CD4-positive, alpha-beta T cell (primary cell): ENCODE results near the gene MRPL54. TPM values are rescaled to one million over a fixed set of nuclear protein-coding genes. Genes with fewer than 3 reads are reported as not detected.

Experiments used
- ATAC-seq: fragments of 200-7000 bp; cut with Tn5 transposase; one replicate; pipeline ENCODE4 v1.10.0; 2022; ENCODE audit warnings: mild to moderate bottlenecking; ENCODE audit not compliant: poor library complexity
- CTCF ChIA-PET: fragments of 350-600 bp; sonication (Branson Sonifier 250); formaldehyde crosslinking; loops from one replicate; lab custom pipeline; 2021; ENCODE audit warnings: antibody characterized with exemption, inconsistent platforms; lab: Charles Lee
- POLR2A ChIA-PET: fragments of 350-600 bp; sonication (Branson Sonifier 250); formaldehyde crosslinking; loops from one replicate; lab custom pipeline; 2021; ENCODE audit warnings: antibody characterized with exemption, inconsistent platforms; lab: Charles Lee
- DNase-seq, 14 experiments: peaks; one replicate each; pipeline ENCODE4 v3.0.0-alpha.2; 2013 to 2020; ENCODE audit warnings: mixed read lengths in 2 of 14
- H3K27ac ChIP-seq, 2 donors: one replicate each; pipeline versions ENCODE4 v1.5.1 to v1.7.0; 2013; ENCODE audit warnings: low read length in 2 of 2, low read depth in 1 of 2, mild to moderate bottlenecking in 1 of 2
- H3K27me3 ChIP-seq, 2 experiments: 1 replicate in 1 of 2; 2 replicates in 1 of 2; pipeline versions ENCODE4 v1.6.1 to v1.7.0; 2013; ENCODE audit warnings: low read length in 2 of 2, control low read depth in 1 of 2, mild to moderate bottlenecking in 1 of 2, moderate library complexity in 1 of 2; ENCODE audit not compliant: insufficient read depth in 2 of 2, control insufficient read depth in 1 of 2
- H3K36me3 ChIP-seq: one replicate; pipeline ENCODE4 v1.6.1; 2013; ENCODE audit warnings: low read length, control low read depth; ENCODE audit not compliant: insufficient read depth
- H3K4me1 ChIP-seq: one replicate; pipeline ENCODE4 v1.6.1; 2013; ENCODE audit warnings: low read length, control low read depth; ENCODE audit not compliant: insufficient read depth
- H3K4me3 ChIP-seq: one replicate; pipeline ENCODE4 v1.5.1; 2013; ENCODE audit warnings: mild to moderate bottlenecking, low read length, moderate library complexity
- H3K9me3 ChIP-seq, 2 experiments: 1 replicate in 1 of 2; 2 replicates in 1 of 2; pipeline versions ENCODE4 v1.6.1 to v1.7.0; 2013; ENCODE audit warnings: low read length in 2 of 2, mild to moderate bottlenecking in 2 of 2, control low read depth in 1 of 2, moderate library complexity in 1 of 2; ENCODE audit not compliant: control insufficient read depth in 1 of 2, insufficient read depth in 1 of 2
- H3K27ac Mint-ChIP-seq: one replicate; pipeline ENCODE4 v1.8.0; 2020; ENCODE audit warnings: mixed read lengths
- H3K27me3 Mint-ChIP-seq: one replicate; pipeline ENCODE4 v1.8.0; 2021; ENCODE audit warnings: mixed read lengths
- H3K36me3 Mint-ChIP-seq: one replicate; pipeline ENCODE4 v1.8.0; 2021; ENCODE audit warnings: low read depth, mixed read lengths
- H3K4me1 Mint-ChIP-seq: one replicate; pipeline ENCODE4 v1.8.0; 2021; ENCODE audit warnings: low read depth, mixed read lengths
- H3K4me3 Mint-ChIP-seq: one replicate; pipeline ENCODE4 v1.8.0; 2020; ENCODE audit warnings: mild to moderate bottlenecking, mixed read lengths
- H3K9me3 Mint-ChIP-seq: one replicate; pipeline ENCODE4 v1.8.0; 2020; ENCODE audit warnings: mixed read lengths
- CTCF ChIP-seq: fragments of 200-600 bp; IDR thresholded peaks from one replicate; pipeline ENCODE4 v1.8.0; 2022; ENCODE audit warnings: antibody characterized with exemption, mild to moderate bottlenecking
- intact Hi-C, 2 experiments: fragments of 100-400 bp; cut with DNase I in 1 of 2; cut with micrococcal nuclease in 1 of 2; formaldehyde crosslinking; loops; one replicate each; pipeline versions ENCODE4 v1.15.1 to v1.9.0; 2023 to 2025; cut with DNase I, micrococcal nuclease
- total RNA-seq, 174 experiments: library from RNA in 2 of 174; stranded (reverse) in 2 of 174; gene quantifications; one replicate each; pipeline ENCODE4 v1.2.3 and lab custom pipeline; 2021 to 2026

Gene MRPL54
- total RNA-seq, 2 experiments from 2014 or later = 68.9 to 71.1 TPM

- H3K9me3 ChIP-seq = peaks cover 0 to 5% of the 10 kb centered on the region in 2 experiments
- Mint-ChIP-seq H3K36me3 (no peaks in the 10 kb centered on the region), H3K4me1 (peaks cover 4% of the 10 kb centered on the region), H3K27me3 (peaks cover 8% of the 10 kb centered on the region), H3K4me3 (peak overlapping the region; percentile 82), H3K9me3 (no peaks in the 10 kb centered on the region), H3K27ac (no peak overlapping the region)
- DNase-seq (peak in 1 of 14 experiments; percentile 44), ATAC-seq (no peak)
- no peak for TF ChIP-seq CTCF
- POLR2A ChIA-PET = interaction anchor here (0.7 to 3.2 kb wide), 7 partner anchors 17 to 90 kb away, joined by 3 to 28 read pairs (median 4); partner anchors contain the start of genes APBA3 and MRPL54
- H3K27ac ChIP-seq = no peak overlapping the region
- CTCF ChIA-PET = interaction anchor here (1.3 kb wide), 1 partner anchor 40 kb away, joined by 3 read pairs; the partner anchor contains the start of gene MRPL54
- no peaks in the 10 kb centered on the region for H3K36me3 ChIP-seq
- H3K27me3 ChIP-seq = peaks cover 14 to 15% of the 10 kb centered on the region in 2 experiments
- H3K4me1 ChIP-seq = peaks cover 33% of the 10 kb centered on the region
- intact Hi-C loops = loop anchor here in 1 of 2 experiments (2.0 kb wide), 1 partner anchor 38 kb away; the partner anchor contains the start of gene APBA3
- H3K4me3 ChIP-seq = peak overlapping the region; percentile 62
Measured at GRCh38 chr19:3722443-3723109, 39.9 kb upstream of the MRPL54 start.

GRCh38 chr19:3723110-3723488, 39.4 kb upstream of the MRPL54 start:
- Mint-ChIP-seq H3K4me3 (peak overlapping the region; percentile 45), H3K36me3 (no peaks in the 10 kb centered on the region), H3K4me1 (peaks cover 4% of the 10 kb centered on the region), H3K9me3 (no peaks in the 10 kb centered on the region), H3K27ac (no peak overlapping the region), H3K27me3 (peaks cover 8% of the 10 kb centered on the region)
- Histone ChIP-seq H3K27ac (no peak overlapping the region), H3K27me3 (peaks cover 14 to 15% of the 10 kb centered on the region in 2 experiments), H3K4me3 (no peak overlapping the region), H3K9me3 (peaks cover 0 to 5% of the 10 kb centered on the region in 2 experiments), H3K4me1 (peaks cover 33% of the 10 kb centered on the region), H3K36me3 (no peaks in the 10 kb centered on the region)
- ATAC-seq = no peak
- POLR2A ChIA-PET = interaction anchor here (2.0 kb wide), 1 partner anchor 35 kb away, joined by 4 read pairs; no protein-coding TSS in a partner anchor
- TF ChIP-seq CTCF = no peak
- DNase-seq = no peak
- CTCF ChIA-PET = interaction anchor here (0.7 kb wide), 1 partner anchor 417 kb away, joined by 3 read pairs; no protein-coding TSS in a partner anchor
- intact Hi-C loops = loop anchor here in 1 of 2 experiments (2.0 kb wide), 1 partner anchor 38 kb away; the partner anchor contains the start of gene APBA3

GRCh38 chr19:3723883-3724282, 38.6 kb upstream of the MRPL54 start:
- POLR2A ChIA-PET = no interaction called here
- no peak for TF ChIP-seq CTCF
- Histone ChIP-seq H3K4me1 (peaks cover 33% of the 10 kb centered on the region), H3K9me3 (peaks cover 0 to 5% of the 10 kb centered on the region in 2 experiments), H3K27me3 (peaks cover 14 to 15% of the 10 kb centered on the region in 2 experiments), H3K27ac (no peak overlapping the region), H3K4me3 (no peak overlapping the region), H3K36me3 (no peaks in the 10 kb centered on the region)
- Mint-ChIP-seq H3K27me3 (peaks cover 8% of the 10 kb centered on the region), H3K4me3 (no peak overlapping the region), H3K27ac (no peak overlapping the region), H3K4me1 (peaks cover 4% of the 10 kb centered on the region), H3K9me3 (no peaks in the 10 kb centered on the region), H3K36me3 (no peaks in the 10 kb centered on the region)
- DNase-seq (no peak), ATAC-seq (no peak)
- CTCF ChIA-PET = interaction anchor here (0.7 kb wide), 1 partner anchor 416 kb away, joined by 3 read pairs; no protein-coding TSS in a partner anchor
- intact Hi-C loops = loop anchor here in 1 of 2 experiments (2.0 kb wide), 1 partner anchor 37 kb away; the partner anchor contains the start of gene APBA3
